ENCODE measurements around the gene ZNF155.
"Not testable (repeated sequence)": the region's sequence is repeated elsewhere in the genome, so short reads cannot be mapped to it uniquely, and the experiment has no call there.

The ZNF155 gene

GRCh38 chr19:43983912-43984686, at the start of gene ZNF155:
Gene ZNF155, plus strand, starts transcription at chr19:43984188. Its CDS starts 4,356 bp downstream, at chr19:43988544.
- peak; percentile 89 for DNase-seq

GRCh38 chr19:43934985-43935708, 48.8 kb upstream of the ZNF155 start, which contains the start of gene ZNF45:
Gene ZNF45, minus strand, starts transcription at chr19:43935282. Its CDS starts 13,097 bp downstream, at chr19:43922185.
- peak; percentile 96 for DNase-seq

- no peak for DNase-seq
These were observed 47.8 kb upstream of the ZNF155 start for GRCh38 chr19:43936188-43936587.

GRCh38 chr19:43939557-43940260, 44.3 kb upstream of the ZNF155 start:
- DNase-seq: no peak

- no peak for DNase-seq
These were observed 43.3 kb upstream of the ZNF155 start for GRCh38 chr19:43940719-43941118.

- DNase-seq: no peak
These were observed 42.8 kb upstream of the ZNF155 start for GRCh38 chr19:43941209-43941608.

- not testable (repeated sequence) for DNase-seq
These were observed 36.6 kb upstream of the ZNF155 start for GRCh38 chr19:43947412-43947811.

- DNase-seq: not testable (repeated sequence)
These were observed 34.2 kb upstream of the ZNF155 start for GRCh38 chr19:43949803-43950202.

GRCh38 chr19:43950834-43951645, 32.9 kb upstream of the ZNF155 start, which contains the start of gene ZNF221:
Gene ZNF221, plus strand, starts transcription at chr19:43951228. Its CDS starts 11,499 bp downstream, at chr19:43962727.
- peak; percentile 80 for DNase-seq

- DNase-seq: no peak
These were observed 27.2 kb upstream of the ZNF155 start for GRCh38 chr19:43956827-43957226.

GRCh38 chr19:43957891-43958290, 26.1 kb upstream of the ZNF155 start:
- no peak for DNase-seq

- no peak for DNase-seq
These were observed 23.6 kb upstream of the ZNF155 start for GRCh38 chr19:43960411-43960810.

GRCh38 chr19:43966079-43966694, 17.8 kb upstream of the ZNF155 start:
- DNase-seq: no peak

- DNase-seq: no peak
These were observed 7.3 kb upstream of the ZNF155 start for GRCh38 chr19:43976732-43977131.

- DNase-seq: no peak
These were observed 460 bp upstream of the ZNF155 start for GRCh38 chr19:43983544-43983911.

GRCh38 chr19:43984687-43985000, 656 bp downstream of the ZNF155 start:
- no peak for DNase-seq

- no peak for DNase-seq
These were observed 13.8 kb downstream of the ZNF155 start for GRCh38 chr19:43997631-43998290.

- DNase-seq: no peak
These were observed 18.2 kb downstream of the ZNF155 start for GRCh38 chr19:44002212-44002565.

GRCh38 chr19:44002566-44003460, 18.8 kb downstream of the ZNF155 start, which contains the start of gene ZNF230:
Gene ZNF230, plus strand, starts transcription at chr19:44002957. Its CDS starts 4,122 bp downstream, at chr19:44007079.
- peak; percentile 92 for DNase-seq

GRCh38 chr19:44003461-44004009, 19.5 kb downstream of the ZNF155 start:
- no peak for DNase-seq
